Middle frontal gyrus (tissue), 1 donor: ENCODE results near the gene CDH23.

ENCODE experiments used
- DNase-seq: peaks from one replicate; pipeline ENCODE4 v3.0.0-alpha.2; 2015; ENCODE audit warnings: low spot score; ENCODE audit errors: extremely low spot score

CDH23 gene

DNA sequence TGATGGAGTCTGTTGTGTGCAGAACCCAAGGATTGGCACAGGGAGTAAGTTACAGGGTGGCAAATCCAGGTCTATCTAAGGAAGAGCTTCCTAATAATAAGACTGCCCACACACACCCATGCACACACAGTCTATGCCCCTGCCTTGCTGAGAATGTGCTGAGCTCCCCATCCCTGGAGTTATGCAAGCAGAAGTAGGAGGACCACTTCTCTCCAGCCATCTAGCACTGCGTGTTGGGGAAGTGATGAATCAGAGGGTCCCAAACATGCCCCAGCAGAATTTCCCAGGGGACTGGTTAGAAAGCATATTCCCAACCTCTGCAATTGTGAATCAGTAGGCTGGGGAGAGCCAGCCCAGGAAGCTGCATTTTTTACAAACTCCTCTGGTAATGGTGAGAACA is 117.2 kb downstream of the CDH23 start:
- DNase-seq = no peak

DNA sequence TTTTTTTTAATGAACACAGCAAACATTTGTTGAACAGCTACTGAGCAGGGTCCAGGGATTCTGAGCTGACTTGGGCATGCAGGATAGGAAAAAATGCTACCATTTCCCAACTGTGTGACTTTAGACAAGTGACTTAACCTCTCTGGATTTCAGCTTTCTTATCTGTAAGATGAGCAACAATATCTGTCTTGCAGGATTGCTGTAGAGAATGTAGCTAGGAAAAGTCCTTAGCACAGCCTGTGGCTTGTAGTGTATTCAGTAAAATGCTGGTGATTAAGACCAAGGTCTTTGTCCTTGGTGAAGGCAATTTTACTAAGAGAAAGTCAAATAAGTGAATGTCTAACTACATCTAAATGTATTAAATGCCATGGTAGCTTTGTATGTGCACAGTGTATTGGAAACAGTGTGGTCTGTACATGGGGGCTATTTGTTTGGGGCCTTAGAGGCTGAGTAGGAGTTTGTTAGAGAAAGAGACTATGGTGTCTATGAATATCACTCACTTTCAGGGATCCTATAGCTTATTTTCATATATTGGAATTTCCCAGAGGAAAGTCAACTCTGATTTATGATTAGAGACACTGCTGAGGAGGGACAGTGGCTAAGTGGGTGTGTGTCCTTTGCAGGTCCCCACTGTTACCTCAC is 118.9 kb downstream of the CDH23 start:
- no peak for DNase-seq

DNA sequence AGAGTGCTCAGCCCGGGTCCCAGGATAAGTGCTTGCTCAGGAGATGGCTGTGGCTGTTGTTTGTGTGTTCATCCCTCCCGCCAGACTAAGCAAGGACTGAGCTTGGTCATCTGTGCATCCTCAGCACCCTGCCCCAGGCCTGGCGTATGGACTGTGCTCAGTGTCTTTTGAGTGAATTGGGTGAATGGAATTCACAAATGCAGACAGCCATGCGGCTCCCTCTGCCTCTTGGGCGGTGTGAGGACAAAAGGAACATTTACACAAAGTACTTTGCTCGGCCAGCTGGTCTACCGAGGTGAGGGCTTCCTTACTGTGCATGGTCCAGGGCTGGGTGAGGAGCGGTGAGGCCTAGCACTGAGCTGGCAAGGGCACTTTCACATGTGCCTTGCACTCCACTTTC is 120.2 kb downstream of the CDH23 start:
- DNase-seq = no peak

DNA sequence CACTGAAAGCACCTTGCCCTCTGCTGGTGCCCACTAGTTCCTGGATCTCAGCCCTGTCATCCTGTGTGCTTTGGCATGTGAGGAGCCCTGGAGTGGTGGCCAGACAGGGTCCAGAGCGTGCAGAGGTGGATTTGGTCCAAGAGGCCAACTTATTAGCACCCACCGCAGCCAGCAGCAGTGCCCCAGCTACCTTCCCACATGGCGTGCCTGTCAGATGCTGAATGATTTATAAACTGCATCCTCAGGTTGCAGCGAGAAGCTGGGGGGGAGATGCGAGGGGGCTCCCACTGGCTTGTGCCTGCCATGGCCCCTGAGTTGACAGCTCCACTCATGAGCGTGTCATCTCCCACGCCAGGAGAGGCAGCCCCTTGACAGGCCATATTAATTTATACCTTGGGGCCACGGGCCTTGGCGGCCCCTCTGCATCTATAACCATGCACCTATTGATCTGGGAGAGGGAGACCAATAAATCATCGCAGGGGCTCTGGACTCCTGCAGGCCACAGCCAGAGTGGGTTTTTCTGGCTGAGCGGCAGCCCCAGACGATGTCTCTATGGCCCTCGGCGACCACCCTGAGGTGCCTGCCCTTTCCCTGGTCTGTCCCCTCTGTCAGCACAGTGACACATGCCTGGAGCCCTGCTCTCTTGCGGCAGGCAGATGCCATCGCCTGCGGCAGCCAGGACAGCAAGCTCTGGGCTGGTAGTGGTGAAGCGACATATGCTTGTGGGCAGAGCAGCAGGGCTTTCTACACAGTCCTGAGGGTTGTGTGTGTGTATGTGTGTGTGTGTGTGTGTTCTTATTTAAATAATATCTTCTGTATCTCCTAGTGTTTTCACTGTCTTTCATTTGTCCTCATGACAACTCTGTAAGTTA is 120.8 kb downstream of the CDH23 start:
- no peak for DNase-seq

DNA sequence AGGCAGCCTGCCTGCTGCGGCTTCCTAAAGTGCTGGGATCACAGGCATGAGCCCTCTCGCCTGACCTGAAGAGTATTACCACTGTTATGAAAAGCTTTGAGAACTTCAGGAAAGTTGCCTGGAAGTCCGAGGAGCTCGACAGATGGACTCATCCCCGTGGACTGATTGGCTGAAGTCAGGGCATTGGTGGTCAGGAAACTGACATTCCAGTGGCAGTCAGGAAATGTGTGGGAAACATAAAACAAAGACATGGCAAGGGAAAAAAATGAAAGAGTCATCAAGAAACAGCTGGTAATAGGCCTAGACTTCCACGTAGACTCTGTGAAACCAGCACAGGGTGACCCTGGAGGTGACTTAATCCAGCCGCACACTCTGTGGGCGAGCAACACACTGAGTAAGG is 123.3 kb downstream of the CDH23 start:
- no peak for DNase-seq

DNA sequence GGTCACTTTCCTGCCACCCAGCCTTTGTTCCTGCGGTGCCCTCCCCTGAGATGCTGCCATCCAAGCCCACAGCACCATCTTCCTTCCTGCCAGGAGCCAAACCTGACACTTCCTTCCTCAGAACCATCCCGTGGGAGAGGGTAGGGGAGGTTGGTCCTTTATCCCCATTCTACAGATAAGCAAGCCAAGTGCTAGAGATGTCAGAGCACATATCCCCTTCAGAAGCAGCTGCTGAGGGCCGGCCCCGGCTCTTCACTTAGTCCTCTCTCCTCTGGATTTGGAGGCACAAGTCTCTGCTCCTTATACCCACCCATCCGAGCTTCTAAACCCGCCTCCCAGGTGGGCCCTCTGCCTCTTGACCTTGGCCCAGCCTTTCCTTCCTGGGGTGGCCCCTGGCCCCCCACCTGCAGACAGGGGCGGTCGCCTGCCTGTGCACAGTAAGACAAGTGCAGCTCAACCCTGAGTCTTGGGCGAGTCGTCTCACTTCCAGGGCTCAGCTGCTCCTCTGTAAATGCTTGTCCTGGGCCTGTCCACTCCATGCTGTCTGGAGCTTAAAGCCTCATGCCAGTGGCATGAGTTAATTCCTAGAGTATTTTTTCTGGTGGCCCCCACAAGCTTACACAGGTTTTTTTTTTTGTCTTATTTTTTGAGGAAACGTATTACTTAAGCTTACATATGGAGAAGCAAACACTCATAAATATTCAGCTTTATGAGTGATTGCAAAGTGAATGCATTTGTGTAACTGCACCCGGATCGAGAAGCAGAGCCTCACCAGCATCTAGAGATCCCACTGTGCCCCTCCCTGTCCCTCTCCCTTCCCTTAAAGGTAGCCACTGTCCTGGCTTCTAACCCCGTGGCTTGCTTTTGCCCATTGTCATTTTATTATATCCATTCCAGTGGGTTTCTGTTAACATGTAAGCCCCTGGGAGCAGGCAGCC is 125.1 kb downstream of the CDH23 start:
- no peak for DNase-seq

DNA sequence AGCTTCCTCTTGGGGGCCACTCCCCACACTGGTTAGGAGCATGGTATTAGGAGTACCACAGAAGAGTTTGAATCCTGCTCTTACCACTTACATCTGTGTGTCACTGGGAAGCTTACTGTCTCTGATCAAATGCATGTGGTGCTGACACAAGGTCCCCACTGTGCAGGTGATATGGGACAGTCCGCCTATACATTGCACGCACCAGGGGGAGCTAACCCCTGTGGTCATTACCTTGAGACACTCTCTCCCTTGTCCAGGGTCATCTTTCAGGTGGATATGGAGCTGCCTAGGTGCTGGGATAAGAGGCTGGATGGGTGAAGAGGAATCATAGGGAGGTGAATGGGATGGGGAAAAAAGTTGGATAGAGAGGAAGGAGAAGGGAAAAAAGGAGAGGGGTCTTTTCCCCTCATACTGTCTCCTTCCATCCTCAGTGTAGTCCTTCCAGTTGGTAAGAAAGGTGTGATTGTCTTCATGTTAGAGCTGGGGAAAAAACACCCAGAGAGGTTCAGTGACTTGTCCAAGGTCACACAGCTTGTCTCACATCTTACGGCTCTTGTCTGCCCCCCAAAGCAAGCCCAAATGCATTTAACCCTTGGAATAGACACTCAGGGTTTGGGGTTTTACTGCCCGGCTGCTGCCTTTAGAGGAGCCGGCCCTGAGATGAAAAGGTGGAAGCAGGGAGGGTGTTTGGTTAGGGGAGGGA is 125.9 kb downstream of the CDH23 start:
- no peak for DNase-seq

DNA sequence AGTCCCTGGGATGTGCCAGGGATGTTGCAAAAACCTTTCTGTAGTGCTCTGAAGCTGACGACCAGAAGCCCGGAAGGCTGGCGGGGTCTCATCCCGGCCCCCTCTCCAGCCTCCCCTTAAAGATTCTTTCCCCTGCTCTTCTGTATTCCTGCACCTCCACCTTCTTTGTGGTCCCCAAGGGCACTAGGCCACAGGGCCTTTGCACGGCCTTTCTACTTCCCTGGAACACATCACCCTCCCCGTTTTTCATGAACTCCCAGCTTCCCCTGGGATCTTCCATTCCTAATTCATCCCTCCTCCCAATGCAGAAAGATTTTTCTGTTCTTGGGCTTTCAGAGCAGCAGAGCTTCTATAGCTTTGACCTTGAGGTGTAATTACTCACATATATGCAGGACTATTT is 127.0 kb downstream of the CDH23 start:
- no peak for DNase-seq

DNA sequence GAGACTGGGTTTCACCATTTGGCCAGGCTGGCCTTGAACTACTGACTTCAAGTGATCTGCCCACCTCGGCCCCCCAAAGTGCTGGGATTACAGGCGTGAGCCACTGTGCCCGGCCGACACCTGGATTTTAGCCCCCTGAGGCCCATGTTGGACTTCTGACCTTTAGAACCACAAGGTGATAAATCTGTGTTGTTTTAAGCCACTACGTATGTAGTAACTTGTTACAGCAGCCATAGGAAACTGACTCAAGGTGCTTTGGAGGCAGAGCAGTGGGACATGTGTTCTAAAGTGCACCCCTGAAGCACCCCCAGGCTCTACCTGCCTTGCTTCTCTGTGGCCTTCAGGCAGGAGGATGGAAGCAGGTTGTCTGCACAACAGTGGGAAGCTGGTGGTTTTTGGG is 128.4 kb downstream of the CDH23 start:
- no peak for DNase-seq

DNA sequence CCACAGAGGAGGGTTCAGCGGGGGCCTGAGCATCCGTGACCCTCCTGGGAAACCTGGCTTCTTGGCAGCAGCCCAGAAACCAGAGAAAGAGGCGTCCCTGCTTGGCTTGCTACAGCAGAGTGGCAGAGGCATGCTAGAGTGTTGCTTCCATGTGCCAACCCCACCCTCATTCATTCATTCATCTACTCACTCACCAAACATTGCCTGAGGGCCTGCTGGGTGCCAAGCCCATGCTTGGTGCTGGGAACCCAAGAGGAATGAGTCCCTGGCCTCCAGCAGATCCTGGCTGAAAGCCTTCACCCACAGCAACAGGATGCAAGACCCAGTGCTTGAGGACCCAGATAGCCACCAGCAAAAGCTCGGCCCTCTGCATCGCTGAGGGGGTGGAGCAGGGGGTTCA is 129.0 kb downstream of the CDH23 start:
- no peak for DNase-seq

DNA sequence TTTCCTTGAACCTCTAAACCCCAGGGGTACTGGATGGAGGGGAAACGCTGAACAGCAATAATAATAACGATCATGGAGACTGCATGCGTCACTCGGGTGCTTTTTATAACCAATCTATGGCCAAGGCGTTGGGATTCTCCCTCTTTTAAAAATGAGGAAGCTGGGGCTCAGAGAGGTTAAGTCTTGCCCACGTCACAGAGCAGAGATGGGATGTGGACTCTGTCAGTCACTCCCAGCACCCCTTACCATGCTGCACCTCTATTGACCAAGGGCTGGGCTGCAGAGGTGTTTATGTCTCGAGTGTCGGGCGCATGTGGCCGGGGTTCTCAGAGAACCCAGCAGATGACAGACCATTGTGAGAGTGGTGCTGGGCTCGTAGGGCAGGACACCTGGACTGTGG is 129.9 kb downstream of the CDH23 start:
- DNase-seq = no peak

DNA sequence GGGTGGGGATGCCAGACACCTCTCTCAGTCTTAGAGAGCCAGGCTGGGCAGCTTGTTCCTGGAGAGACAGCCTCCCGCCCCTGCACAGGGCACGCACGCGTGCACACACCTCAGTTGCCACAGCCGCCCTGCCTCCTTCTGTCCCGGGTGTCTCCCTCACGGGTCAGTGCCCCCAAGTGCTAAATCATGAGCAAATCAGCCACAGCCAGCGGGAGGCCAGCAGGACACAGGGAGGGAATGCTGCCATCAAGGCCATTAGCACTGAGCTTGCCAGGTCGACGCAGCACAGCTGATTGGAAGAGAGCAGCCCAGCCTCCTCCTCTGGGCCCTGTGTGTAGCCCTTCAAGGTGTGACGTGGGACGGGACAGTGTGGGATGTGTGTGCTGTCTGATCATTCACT is 130.4 kb downstream of the CDH23 start:
- no peak for DNase-seq

DNA sequence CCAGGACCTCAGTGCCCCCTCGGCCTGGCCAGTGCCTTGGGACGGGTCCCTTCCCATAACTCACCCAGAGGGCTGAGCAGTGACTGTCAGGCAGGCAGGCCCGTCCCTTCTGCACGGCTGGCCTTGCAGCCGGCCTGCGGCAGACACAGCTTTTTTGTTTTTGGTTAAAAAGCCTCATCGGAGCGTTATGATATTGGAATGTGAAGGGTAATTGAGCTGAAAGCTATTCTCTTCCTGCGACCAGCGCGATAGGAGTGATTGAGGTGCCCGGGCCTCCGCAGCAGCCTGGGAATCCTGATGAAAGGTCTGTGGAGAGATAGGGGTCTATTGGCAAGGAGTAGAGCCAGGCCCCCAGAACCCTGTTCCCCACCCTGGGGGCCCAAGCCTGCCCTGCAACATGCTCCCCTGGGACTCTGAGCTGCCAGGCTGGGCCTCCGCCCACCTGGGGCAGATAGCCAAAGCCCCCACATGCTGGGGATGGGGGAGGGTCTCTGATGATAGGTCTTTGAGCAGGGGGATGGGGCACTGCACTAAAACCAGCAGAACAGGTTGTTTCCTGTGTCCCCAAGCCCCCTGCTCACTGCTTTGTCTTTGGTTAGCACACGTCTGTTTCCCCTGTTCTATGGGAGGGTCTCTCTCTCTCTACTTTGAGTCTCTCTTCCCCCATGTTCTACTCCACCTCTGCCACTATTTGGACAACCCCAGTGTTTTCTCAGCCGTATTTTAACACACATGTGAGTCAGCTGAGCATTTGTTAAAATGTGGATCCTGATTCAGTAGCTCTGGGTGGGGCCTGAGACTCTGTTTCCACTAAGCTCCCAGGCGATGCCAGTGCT is 131.9 kb downstream of the CDH23 start:
- DNase-seq = no peak

DNA sequence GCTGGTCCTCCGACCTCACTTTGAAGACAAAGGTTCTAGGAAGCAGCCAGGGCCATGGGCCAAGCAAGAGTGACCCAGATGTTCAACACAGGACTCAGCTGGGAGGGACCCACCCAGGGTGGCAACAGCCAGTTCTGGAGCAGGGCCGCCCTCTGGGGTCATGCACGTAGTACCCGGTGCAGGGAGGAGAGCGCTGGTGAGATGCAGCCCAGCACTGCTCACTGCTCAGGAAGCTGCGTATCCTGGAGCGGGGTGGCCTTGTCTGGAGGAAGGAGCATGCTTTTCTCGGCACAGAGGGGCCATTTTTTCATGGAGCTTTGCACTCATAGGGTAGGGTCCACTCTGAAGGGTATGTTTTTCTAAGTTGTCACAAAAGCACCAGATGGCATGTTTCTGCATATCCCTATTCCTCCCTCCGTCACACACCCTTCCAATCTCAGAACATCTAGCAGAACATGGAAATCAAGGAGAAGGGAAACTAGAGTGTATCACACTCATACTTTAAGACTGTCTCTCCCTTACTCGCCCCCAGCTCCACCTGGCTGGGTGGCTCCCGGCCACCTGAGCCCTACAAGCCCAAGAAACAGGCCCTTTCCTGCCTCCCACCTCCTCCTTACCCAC is 132.6 kb downstream of the CDH23 start:
- DNase-seq = no peak

DNA sequence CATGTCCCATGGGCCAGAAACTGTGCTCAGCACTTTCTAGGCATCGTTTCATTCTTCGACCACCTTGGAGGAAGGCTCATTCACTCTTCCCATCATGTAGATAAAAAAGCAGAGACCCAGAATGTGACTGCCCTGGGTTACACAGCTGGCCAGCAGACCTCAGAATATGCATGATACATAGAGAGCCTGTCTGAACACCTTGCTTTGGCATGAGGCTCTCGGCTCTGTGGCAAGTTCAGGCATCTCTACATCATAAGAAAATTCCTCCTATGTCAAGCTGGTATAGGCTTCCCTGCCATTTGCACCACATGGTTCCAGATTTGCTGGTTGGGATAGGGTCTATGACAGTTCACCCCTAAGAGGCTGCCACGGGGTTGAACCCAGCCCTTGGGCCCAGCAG is 134.1 kb downstream of the CDH23 start:
- DNase-seq = no peak

DNA sequence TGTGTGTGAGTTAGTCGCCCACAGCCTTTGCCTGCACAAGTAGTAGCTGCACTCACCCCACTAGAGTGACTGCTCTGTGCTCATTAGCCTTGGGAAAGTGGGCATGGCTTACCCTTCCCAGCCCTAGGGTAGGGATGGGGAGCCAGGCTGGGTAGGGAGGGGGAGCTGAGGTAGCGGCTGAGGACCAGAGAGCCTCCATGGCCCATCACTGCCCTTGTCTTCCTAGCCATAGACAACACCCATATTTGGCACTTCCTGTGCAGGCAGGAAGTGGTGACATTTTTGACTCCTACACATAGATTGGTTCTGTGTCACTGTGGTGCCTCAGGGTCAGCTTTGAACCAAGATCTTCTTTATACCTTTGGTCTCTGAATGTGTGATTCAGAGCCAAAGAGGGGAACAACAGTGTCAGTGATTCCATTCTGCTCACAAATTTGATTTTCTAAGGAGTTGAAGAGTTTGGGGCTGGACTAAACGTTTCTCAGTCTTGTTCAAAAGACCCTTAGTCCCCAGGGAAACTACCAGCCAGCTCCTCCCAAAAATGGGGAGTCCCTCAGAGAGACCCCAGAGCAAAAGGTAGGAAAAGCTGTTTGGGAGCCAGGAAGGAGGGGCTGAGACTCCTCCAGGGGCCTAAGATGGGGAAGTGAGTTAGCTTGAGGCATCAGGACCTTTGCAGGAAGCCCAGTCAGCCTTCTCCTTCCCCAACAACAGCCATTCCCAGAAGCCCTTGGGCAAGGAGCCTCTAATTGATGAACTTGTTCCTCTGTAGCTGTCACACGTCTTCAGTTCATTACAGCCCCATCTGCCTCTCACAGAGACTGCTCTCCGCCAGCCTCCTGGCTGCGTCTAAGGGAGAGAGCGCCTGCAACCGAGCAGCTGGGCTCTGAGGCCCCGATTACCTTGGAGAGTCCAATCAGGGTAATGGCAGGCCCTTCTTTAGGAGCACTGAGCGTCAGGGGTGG is 135.0 kb downstream of the CDH23 start:
- DNase-seq = no peak

DNA sequence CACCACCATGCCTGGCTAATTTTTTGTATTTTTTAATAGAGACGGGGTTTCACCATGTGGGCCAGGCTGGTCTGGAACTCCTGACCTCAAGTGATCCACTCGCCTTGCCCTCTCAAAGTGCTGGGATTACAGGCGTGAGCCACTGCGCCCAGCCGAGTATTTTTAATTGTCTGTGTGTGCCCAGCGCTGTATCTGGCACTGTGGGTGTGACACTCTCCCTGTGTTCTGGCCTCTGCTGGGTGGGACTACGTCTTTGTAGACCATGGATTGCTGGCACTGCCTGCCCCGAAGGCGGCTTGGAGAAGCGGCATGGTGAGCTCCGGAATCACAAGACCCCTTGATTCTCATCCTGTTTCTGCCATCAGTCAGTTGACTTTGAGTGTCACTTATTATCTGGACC is 136.2 kb downstream of the CDH23 start:
- no peak for DNase-seq

DNA sequence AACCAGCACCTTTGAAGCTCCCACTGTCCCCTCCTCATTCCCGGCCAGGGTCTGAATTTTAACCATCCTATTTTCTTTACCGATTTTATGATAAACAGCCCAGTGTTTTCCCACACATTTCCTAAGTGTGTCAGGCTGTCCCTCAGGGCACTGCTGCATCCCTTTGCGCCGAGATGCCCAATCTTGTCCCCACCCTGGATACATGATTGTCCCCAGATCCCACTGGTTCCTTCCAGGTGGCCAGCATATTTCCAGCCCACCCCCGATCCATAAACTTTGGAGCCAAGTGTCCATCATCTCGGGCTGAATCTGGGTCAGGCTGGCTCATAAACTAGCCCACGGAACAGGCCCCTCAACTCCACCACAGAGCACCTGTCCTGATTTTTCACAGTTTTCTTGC is 137.2 kb downstream of the CDH23 start:
- DNase-seq = no peak
